Heart left ventricle (tissue), 16 donors: ENCODE measurements around the gene NKAIN4. TPM values are rescaled to one million over a fixed set of nuclear protein-coding genes. Genes with fewer than 3 reads are reported as not detected.
A peak's percentile ranks its signal among the peaks of the same experiment; 100 is the strongest.

Experiments
- ATAC-seq, 4 donors: fragments of 200-7000 bp; cut with Tn5 transposase; one replicate each; pipeline ENCODE4 v1.9.1; 2020 to 2022; ENCODE audit warnings: moderate library complexity in 4 of 4, mild to moderate bottlenecking in 3 of 4, moderate number of reproducible peaks in 1 of 4
- DNase-seq, 5 donors: peaks; one replicate each; pipeline ENCODE4 v3.0.0-alpha.2; 2020
- H3K27ac ChIP-seq, 12 donors: fragments of 200-600 bp; sonication (generic) in 4 of 12; one replicate each; pipeline versions ENCODE4 v1.5.0 to v1.8.0; 2016 to 2022; ENCODE audit warnings: mild to moderate bottlenecking in 2 of 12
- H3K27me3 ChIP-seq, 9 donors: fragments of 200-600 bp; sonication (generic) in 2 of 9; one replicate each; pipeline versions ENCODE4 v1.5.1 to v1.8.0; 2016 to 2022; ENCODE audit warnings: mild to moderate bottlenecking in 3 of 9
- H3K36me3 ChIP-seq, 9 donors: fragments of 200-600 bp; sonication (generic) in 2 of 9; one replicate each; pipeline versions ENCODE4 v1.5.0 to v1.8.0; 2018 to 2022; ENCODE audit warnings: mild to moderate bottlenecking in 2 of 9
- H3K4me1 ChIP-seq, 12 donors: fragments of 200-600 bp; sonication (generic) in 4 of 12; one replicate each; pipeline versions ENCODE4 v1.5.0 to v1.8.0; 2016 to 2022; ENCODE audit warnings: mild to moderate bottlenecking in 3 of 12
- H3K4me3 ChIP-seq, 12 donors: fragments of 200-600 bp; sonication (generic) in 4 of 12; one replicate each; pipeline versions ENCODE4 v1.5.0 to v1.8.0; 2017 to 2022; ENCODE audit warnings: mild to moderate bottlenecking in 9 of 12, moderate library complexity in 4 of 12
- H3K9me3 ChIP-seq, 12 donors: fragments of 200-600 bp; sonication (generic) in 4 of 12; one replicate each; pipeline versions ENCODE4 v1.5.0 to v1.8.0; 2016 to 2022; ENCODE audit warnings: mild to moderate bottlenecking in 1 of 12
- CTCF ChIP-seq, 12 donors: fragments of 200-600 bp; sonication (generic) in 4 of 12; IDR thresholded peaks; one replicate each; pipeline versions ENCODE4 v1.5.0 to v1.8.0; 2018 to 2022; ENCODE audit warnings: antibody characterized with exemption in 12 of 12, mild to moderate bottlenecking in 5 of 12
- POLR2A ChIP-seq, 2 donors: fragments of 450-650 bp; IDR thresholded peaks; one replicate each; pipeline ENCODE4 v1.6.1; 2017; ENCODE audit warnings: antibody characterized with exemption in 2 of 2, mild to moderate bottlenecking in 2 of 2, moderate library complexity in 2 of 2
- WGBS, 4 donors: extraction: QIAGEN DNeasy Blood & Tissue Kit in 2 of 4; methylation state at CpG; one replicate each; pipeline versions ENCODE4 v1.1.5 to v1.1.7; 2013 to 2018; 5-methylcytosine and 5-hydroxymethylcytosine counted together
- intact Hi-C, 10 donors: fragments of 100-400 bp; cut with DNase I; formaldehyde crosslinking; loops; one replicate each; pipeline versions ENCODE4 v1.11.1 to v1.14.2; 2022
- polyA plus RNA-seq, 2 donors: library from polyadenylated mRNA; stranded (reverse); fragments of 200-250 nt; gene quantifications; one replicate each; pipeline ENCODE4 v1.2.3, GENCODE V29; 2013
- total RNA-seq, 9 donors: library from RNA; depleted of rRNA in 2 of 9; stranded (reverse); fragments of >200 nt in 2 of 9; fragmentation: NEBNext Ultra II Directional in 3 of 9; extraction: Animal tissue kit (Norgen Biotek cat#: 25700) in 3 of 9; gene quantifications; one replicate each; pipeline versions ENCODE4 v1.1.0 to v1.2.4, GENCODE V29; 2016 to 2023
- donor health status: ischemic (EF 13 %, LVEDD 7.1; RV severe dilation, severe dysfunction).
- donor health status: healthy with polysubstance abuse.
- donor health status: DM: no; HTN: yes; CAD: no.
- donor health status: DM: no; HTN: no; CAD: no.
- donor health status: ischemic (EF 25% LVEDD 6.9; RV normal size, moderate dysfunction).
- donor health status: ischemic (EF 25% LVEDD 5.7; RV mildly dilated, moderate dysfunction).
- donor health status: healthy.
- donor health status: DM: yes; HTN: yes; CAD: no.
- donor health status: ischemic (EF 35%, LVEDD 5.7; RV mildly dilated, moderate dysfunction).
- donor health status: nonischemic (EF 11% LVEDD 7.7; RV severe dilation, severe dysfunction).
- donor health status: DM: yes; HTN: yes; CAD: no.
- donor health status: PGD.
- donor health status: ischemic (EF 29% LVEDD 5.4; RV normal size, mild dysfunction).
- donor health status: nonischemic (EF 23%, LVEDD 6.1; RV moderate dilation, normal function).

The NKAIN4 gene
- total and polyA plus RNA-seq, 11 donors = not detected

- Histone ChIP-seq H3K4me3 (no peak overlapping the region), H3K36me3 (no peaks in the 10 kb centered on the region), H3K27me3 (peaks cover 0 to 33% (median 8%) of the 10 kb centered on the region in 9 donors), H3K9me3 (no peaks in the 10 kb centered on the region), H3K27ac (no peak overlapping the region), H3K4me1 (peaks cover 0 to 11% (median 0%) of the 10 kb centered on the region in 12 donors)
- DNase-seq = no peak
- intact Hi-C loops = loop anchor here in 3 of 10 donors (5.0 to 10.0 kb wide), 2 partner anchors 178 to 180 kb away; no protein-coding TSS in a partner anchor
- ATAC-seq = no peak
- TF ChIP-seq CTCF (IDR thresholded peaks at IDR 0.05) (peak in 7 of 12 donors; percentile 10 to 46 (median 23)), POLR2A (IDR thresholded peaks at IDR 0.05) (no peak)
- WGBS, 4 donors = 13 to 21% (median 14%) methylated on average over 11 to 20 of the region's 20 CpGs
Measured at GRCh38 chr20:63234693-63235398, 19.4 kb downstream of the NKAIN4 start.

GRCh38 chr20:63233924-63234323 lies 20.3 kb downstream of the NKAIN4 start:
- H3K9me3 ChIP-seq = no peaks in the 10 kb centered on the region
- H3K36me3 ChIP-seq = no peaks in the 10 kb centered on the region
- H3K27me3 ChIP-seq = peaks cover 0 to 33% (median 8%) of the 10 kb centered on the region in 9 donors
- no peak for TF ChIP-seq CTCF (IDR thresholded peaks at IDR 0.05)
- no peak for TF ChIP-seq POLR2A (IDR thresholded peaks at IDR 0.05)
- ATAC-seq (no peak), DNase-seq (no peak)
- intact Hi-C loops = loop anchor here in 3 of 10 donors (5.0 to 10.0 kb wide), 2 partner anchors 177 to 179 kb away; no protein-coding TSS in a partner anchor
- WGBS, 4 donors = 82 to 85% (median 83%) methylated on average over 17 of the region's 17 CpGs
- H3K27ac ChIP-seq = no peak overlapping the region
- H3K4me3 ChIP-seq = no peak overlapping the region
- peaks cover 0 to 11% (median 0%) of the 10 kb centered on the region in 12 donors for H3K4me1 ChIP-seq

- Histone ChIP-seq H3K27me3 (peaks cover 0 to 33% (median 8%) of the 10 kb centered on the region in 9 donors), H3K36me3 (no peaks in the 10 kb centered on the region), H3K9me3 (no peaks in the 10 kb centered on the region), H3K4me1 (peaks cover 0 to 11% (median 0%) of the 10 kb centered on the region in 12 donors), H3K4me3 (no peak overlapping the region), H3K27ac (no peak overlapping the region)
- intact Hi-C loops = loop anchor here in 3 of 10 donors (5.0 to 10.0 kb wide), 2 partner anchors 176 to 178 kb away; no protein-coding TSS in a partner anchor
- 60 to 80% (median 67%) methylated on average over 3 of the region's 3 CpGs for WGBS, 4 donors
- DNase-seq (no peak), ATAC-seq (no peak)
- TF ChIP-seq CTCF (IDR thresholded peaks at IDR 0.05) = no peak
Measured at GRCh38 chr20:63233061-63233344, 21.3 kb downstream of the NKAIN4 start.

GRCh38 chr20:63232235-63233060 lies 21.8 kb downstream of the NKAIN4 start:
- intact Hi-C loops = loop anchor here in 3 of 10 donors (5.0 to 10.0 kb wide), 2 partner anchors 175 to 178 kb away; no protein-coding TSS in a partner anchor
- no peaks in the 10 kb centered on the region for H3K36me3 ChIP-seq
- no peak for TF ChIP-seq POLR2A (IDR thresholded peaks at IDR 0.05)
- no peak for TF ChIP-seq CTCF (IDR thresholded peaks at IDR 0.05)
- DNase-seq = no peak
- no peak overlapping the region for H3K27ac ChIP-seq
- H3K4me3 ChIP-seq = no peak overlapping the region
- peaks cover 0 to 11% (median 0%) of the 10 kb centered on the region in 12 donors for H3K4me1 ChIP-seq
- peaks cover 0 to 33% (median 8%) of the 10 kb centered on the region in 9 donors for H3K27me3 ChIP-seq
- H3K9me3 ChIP-seq = no peaks in the 10 kb centered on the region
- WGBS, 4 donors = 43 to 56% (median 47%) methylated on average over 10 to 18 of the region's 18 CpGs
- peak in 1 of 4 donors; percentile 54 for ATAC-seq
